MM.1S (cell line): ENCODE measurements around the gene KCNH2.

Experiments
- DNase-seq: peaks from one replicate; pipeline ENCODE4 v3.0.0-alpha.2; 2015
- H2AFZ ChIP-seq: fragments of 300-600 bp; sonication (generic); 2 replicates; pipeline ENCODE4 v1.6.0; 2016; ENCODE audit warnings: antibody characterized with exemption, low read length
- H3F3A ChIP-seq: fragments of 300-600 bp; sonication (generic); 2 replicates; pipeline ENCODE4 v1.6.1; 2016; ENCODE audit warnings: mild to moderate bottlenecking, antibody characterized with exemption, low read length, moderate library complexity, mixed read lengths; ENCODE audit not compliant: insufficient read depth
- H3K27ac ChIP-seq: fragments of 300-600 bp; sonication (generic); 2 replicates; pipeline ENCODE4 v1.5.1; 2016; ENCODE audit warnings: mild to moderate bottlenecking, low read length
- H3K27me3 ChIP-seq: fragments of 300-600 bp; sonication (generic); replicated peaks from 2 replicates; pipeline ENCODE4 v1.6.0; 2016; ENCODE audit warnings: low read length; ENCODE audit not compliant: insufficient read depth
- H3K36me3 ChIP-seq: fragments of 300-600 bp; sonication (generic); replicated peaks from 2 replicates; pipeline ENCODE4 v1.6.1; 2016; ENCODE audit warnings: mild to moderate bottlenecking, low read length, mixed read lengths; ENCODE audit not compliant: insufficient read depth
- H3K4me1 ChIP-seq: fragments of 300-600 bp; sonication (generic); 2 replicates; pipeline ENCODE4 v1.6.1; 2016; ENCODE audit warnings: low read length, mixed read lengths
- H3K4me2 ChIP-seq: fragments of 300-600 bp; sonication (generic); 2 replicates; pipeline ENCODE4 v1.6.0; 2016; ENCODE audit warnings: low read depth, low read length
- H3K4me3 ChIP-seq: fragments of 300-600 bp; sonication (generic); 2 replicates; pipeline ENCODE4 v1.5.1; 2016; ENCODE audit warnings: low read length, mixed read lengths
- H3K79me2 ChIP-seq: fragments of 300-600 bp; sonication (generic); 2 replicates; pipeline ENCODE4 v1.6.1; 2016; ENCODE audit warnings: mixed run types, low read length, mixed read lengths
- H3K9ac ChIP-seq: fragments of 300-600 bp; sonication (generic); 2 replicates; pipeline ENCODE4 v1.6.1; 2016; ENCODE audit warnings: low read length, mixed read lengths
- H3K9me2 ChIP-seq: fragments of 300-600 bp; sonication (generic); replicated peaks from 2 replicates; pipeline ENCODE4 v1.6.1; 2016; ENCODE audit warnings: mild to moderate bottlenecking, low read length, mixed read lengths; ENCODE audit not compliant: insufficient read depth
- H3K9me3 ChIP-seq: fragments of 300-600 bp; sonication (generic); replicated peaks from 2 replicates; pipeline ENCODE4 v1.6.1; 2016; ENCODE audit warnings: mild to moderate bottlenecking, low read length, mixed read lengths; ENCODE audit not compliant: insufficient read depth
- H4K20me1 ChIP-seq: fragments of 300-600 bp; sonication (generic); 2 replicates; pipeline ENCODE4 v1.6.1; 2016; ENCODE audit warnings: mild to moderate bottlenecking, low read length, moderate library complexity, mixed read lengths; ENCODE audit not compliant: insufficient read depth
- CTCF ChIP-seq: fragments of 300-600 bp; sonication (generic); IDR thresholded peaks from 2 replicates; pipeline ENCODE4 v1.5.1; 2016; ENCODE audit warnings: antibody characterized with exemption, low read length, mixed read lengths
- EZH2 ChIP-seq: fragments of 300-600 bp; sonication (generic); optimal IDR thresholded peaks from 2 replicates; pipeline ENCODE3; 2017; ENCODE audit warnings: low read depth, mild to moderate bottlenecking, antibody characterized with exemption, low read length, mixed read lengths
- EZH2phosphoT487 ChIP-seq: fragments of 300-600 bp; sonication (generic); IDR thresholded peaks from 2 replicates; pipeline ENCODE4 v1.6.1; 2018; ENCODE audit warnings: antibody characterized with exemption, low read length

KCNH2 gene

GRCh38 chr7:150981644-150982043, 3.5 kb upstream of the KCNH2 start:
- peaks cover 6% of the 10 kb centered on the region; the same call in 1 of the 2 replicates for H3K4me1 ChIP-seq
- TF ChIP-seq EZH2phosphoT487 (no peak), CTCF (no peak), EZH2 (no peak)
- H3F3A ChIP-seq = peaks cover 7% of the 10 kb centered on the region; the same call in 1 of the 2 replicates
- no peak overlapping the region for H3K4me2 ChIP-seq
- H3K27ac ChIP-seq = no peak overlapping the region
- H3K9me3 ChIP-seq = no peaks in the 10 kb centered on the region
- no peaks in the 10 kb centered on the region for H4K20me1 ChIP-seq
- 0 out of 2 replicates have a peak, but pooled peaks cover 4% of the 10 kb centered on the region for H3K79me2 ChIP-seq
- no peak for DNase-seq
- H3K4me3 ChIP-seq = no peak overlapping the region
- H3K9me2 ChIP-seq = no peaks in the 10 kb centered on the region
- H3K27me3 ChIP-seq = peaks cover 50% of the 10 kb centered on the region
- H2AFZ ChIP-seq = no peak overlapping the region
- no peak overlapping the region for H3K9ac ChIP-seq
- H3K36me3 ChIP-seq = no peaks in the 10 kb centered on the region

DNA sequence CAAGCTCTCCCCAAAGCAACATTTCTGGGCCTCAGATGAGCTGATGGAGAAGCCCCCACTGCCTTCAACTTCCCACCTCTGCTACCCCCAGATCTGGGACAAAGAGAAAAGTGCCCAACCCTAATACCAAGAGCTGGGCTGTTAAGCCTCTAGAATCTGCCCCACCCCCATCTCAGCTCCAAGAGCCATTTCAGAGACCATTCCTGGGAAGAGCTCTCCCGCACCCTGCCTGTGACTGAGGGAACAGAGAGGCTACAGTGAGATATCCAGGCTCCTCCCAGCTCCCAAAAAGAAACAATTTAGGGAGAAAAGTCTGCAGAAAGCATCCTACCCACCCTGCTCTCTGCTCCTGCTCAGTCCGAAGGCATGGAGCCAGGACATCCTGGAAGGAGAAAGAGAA, 2.5 kb upstream of the KCNH2 start:
- Histone ChIP-seq H3K27me3 (peaks cover 46% of the 10 kb centered on the region), H3K4me2 (no peak overlapping the region)
- TF ChIP-seq EZH2phosphoT487 (no peak), CTCF (no peak), EZH2 (no peak)

GRCh38 chr7:150979713-150980390, 1.7 kb upstream of the KCNH2 start:
- H3K4me2 ChIP-seq = no peak overlapping the region
- H4K20me1 ChIP-seq = no peaks in the 10 kb centered on the region
- peaks cover 46% of the 10 kb centered on the region for H3K27me3 ChIP-seq
- H3K27ac ChIP-seq = no peak overlapping the region
- H3K36me3 ChIP-seq = no peaks in the 10 kb centered on the region
- H3K9me3 ChIP-seq = no peaks in the 10 kb centered on the region
- no peak overlapping the region for H2AFZ ChIP-seq
- H3K4me1 ChIP-seq = peaks cover 19% of the 10 kb centered on the region
- H3K79me2 ChIP-seq = peaks cover 11% of the 10 kb centered on the region; the same call in 1 of the 2 replicates
- TF ChIP-seq EZH2phosphoT487 (no peak), EZH2 (no peak), CTCF (no peak)
- H3K4me3 ChIP-seq = no peak overlapping the region
- H3K9ac ChIP-seq = no peak overlapping the region
- H3F3A ChIP-seq = peaks cover 14% of the 10 kb centered on the region
- no peak for DNase-seq
- H3K9me2 ChIP-seq = no peaks in the 10 kb centered on the region

More for the DNA sequence above, 2.5 kb upstream of the KCNH2 start:
- H3K9me2 ChIP-seq = no peaks in the 10 kb centered on the region
- H3K9ac ChIP-seq = no peak overlapping the region
- peaks cover 7% of the 10 kb centered on the region; the same call in 1 of the 2 replicates for H3K79me2 ChIP-seq
- no peak overlapping the region for H3K27ac ChIP-seq
- no peaks in the 10 kb centered on the region for H3K36me3 ChIP-seq
- no peaks in the 10 kb centered on the region for H4K20me1 ChIP-seq
- no peak for DNase-seq
- H3K4me1 ChIP-seq = peaks cover 15% of the 10 kb centered on the region
- H3K4me3 ChIP-seq = no peak overlapping the region
- peaks cover 8% of the 10 kb centered on the region; the same call in 1 of the 2 replicates for H3F3A ChIP-seq
- no peak overlapping the region for H2AFZ ChIP-seq
- no peaks in the 10 kb centered on the region for H3K9me3 ChIP-seq
